ENCODE results near the gene ZBTB7C. TPM values are rescaled to one million over a fixed set of nuclear protein-coding genes. Genes with fewer than 3 reads are reported as not detected.

ZBTB7C gene
- total RNA-seq, 2 experiments from 2014 or later = 0.04 to 0.06 TPM

GRCh38 chr18:48058486-48058885, 350.7 kb downstream of the ZBTB7C start:
- POLR2A ChIA-PET = no interaction called here
- CTCF ChIA-PET = no interaction called here

DNA sequence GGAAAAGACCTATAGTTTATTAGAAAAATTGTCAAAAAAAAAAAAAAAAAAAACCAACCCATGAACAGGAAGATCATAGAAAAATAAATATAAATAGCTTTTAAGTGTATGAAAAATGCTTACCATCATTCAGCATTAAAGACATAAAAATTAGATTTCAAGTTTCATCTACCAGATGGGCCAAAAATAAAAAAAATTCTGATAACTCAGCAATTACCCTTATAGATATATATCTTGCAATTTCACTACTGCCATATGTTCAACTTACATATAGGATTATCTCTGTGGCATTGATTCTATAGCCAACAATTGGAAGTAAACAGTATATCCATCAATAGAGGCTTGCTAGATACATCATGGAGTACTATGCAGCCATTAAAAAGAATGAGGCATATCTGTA, 352.2 kb downstream of the ZBTB7C start:
- POLR2A ChIA-PET = no interaction called here
- CTCF ChIA-PET = no interaction called here

DNA sequence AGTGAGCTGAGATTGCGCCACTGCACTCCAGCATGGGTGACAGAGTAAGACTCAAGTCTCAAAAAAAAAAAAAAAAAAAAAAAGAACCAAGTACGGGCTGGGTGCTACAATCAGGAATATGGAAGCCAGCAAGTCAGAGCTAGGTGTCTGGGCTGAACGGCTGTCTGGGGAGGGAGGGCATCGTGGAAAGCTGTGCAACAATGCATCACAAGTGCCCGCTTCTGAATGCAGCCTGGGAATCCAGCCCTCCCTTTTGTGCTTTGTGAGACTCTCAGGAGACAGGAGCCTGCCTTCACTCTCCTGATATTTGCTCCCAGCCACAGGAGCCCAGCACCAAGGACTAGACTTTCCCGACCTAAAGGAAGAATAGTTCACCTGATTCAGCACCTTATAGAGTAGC, 353.8 kb downstream of the ZBTB7C start:
- POLR2A ChIA-PET = no interaction called here
- CTCF ChIA-PET = interaction anchor here (0.6 kb wide), 1 partner anchor 1408 kb away, joined by 3 read pairs; no protein-coding TSS in a partner anchor

DNA sequence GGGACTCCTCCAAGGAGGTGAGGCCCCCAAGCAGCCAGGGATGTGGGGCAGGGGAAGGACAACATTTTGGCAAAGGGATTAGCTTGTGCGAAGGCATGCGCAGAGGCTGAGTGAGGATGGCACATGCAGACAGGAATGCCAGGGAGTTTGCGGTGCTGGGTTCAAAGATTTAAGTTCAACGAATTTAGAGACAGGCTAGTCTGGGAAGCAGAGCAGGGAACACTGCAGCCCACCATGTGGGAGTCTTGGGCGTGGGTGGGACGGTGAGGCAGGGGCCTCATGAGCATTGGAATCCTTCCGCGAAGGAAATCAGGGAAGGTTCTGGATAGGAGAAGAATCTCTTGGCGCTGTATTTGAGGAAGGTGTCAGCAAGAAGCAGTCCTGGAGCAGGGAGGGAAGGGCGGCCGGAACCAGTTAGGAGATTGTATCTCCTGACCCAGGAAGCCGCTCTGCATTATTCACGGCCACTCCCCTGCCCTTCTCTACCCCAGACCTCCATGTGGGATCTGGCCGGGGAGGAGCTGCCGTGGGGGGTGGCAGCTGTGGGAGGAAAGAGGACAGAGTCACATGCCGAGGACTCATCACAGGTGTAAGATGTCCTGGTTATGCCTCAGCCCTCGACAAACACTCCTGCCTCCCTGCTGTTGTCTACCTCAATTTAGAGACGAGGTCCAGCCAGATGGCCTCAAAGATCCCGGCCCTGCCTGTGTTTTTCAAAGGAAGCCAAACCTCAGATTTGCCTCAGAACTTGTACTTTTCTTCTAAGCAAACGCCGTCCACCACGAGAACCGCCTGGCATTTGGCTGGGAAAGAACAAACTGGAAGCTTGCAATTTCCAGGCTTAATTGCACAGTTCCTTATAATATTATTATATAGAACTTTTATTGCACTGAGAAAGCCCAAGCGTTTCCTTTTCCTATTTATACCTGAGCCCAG, 355.0 kb downstream of the ZBTB7C start:
- ChIA-PET POLR2A (no interaction called here), CTCF (no interaction called here)

DNA sequence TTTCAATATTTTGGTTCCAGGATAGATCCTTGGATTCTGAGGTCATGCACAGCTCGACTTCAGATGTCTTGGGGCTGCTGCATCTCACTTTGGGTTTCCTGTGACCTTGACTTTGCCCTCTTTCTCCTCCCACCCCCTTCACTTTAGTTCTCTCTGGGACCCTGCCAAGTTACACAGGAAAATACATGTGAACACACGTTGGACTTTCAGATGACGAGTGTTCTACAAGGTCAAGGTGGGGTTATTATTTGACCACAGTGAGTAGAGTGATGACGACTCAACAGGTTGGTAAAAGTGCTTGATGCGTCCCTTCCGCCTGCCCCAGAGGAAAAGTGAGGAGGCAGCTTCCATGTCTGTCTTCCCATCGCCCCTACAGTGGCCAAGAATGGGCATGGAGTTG, 356.3 kb downstream of the ZBTB7C start:
- CTCF ChIA-PET = no interaction called here
- POLR2A ChIA-PET = no interaction called here

GRCh38 chr18:48051945-48052840, 357.0 kb downstream of the ZBTB7C start:
- CTCF ChIA-PET = no interaction called here
- POLR2A ChIA-PET = no interaction called here

GRCh38 chr18:48050176-48050575, 359.0 kb downstream of the ZBTB7C start:
- POLR2A ChIA-PET = no interaction called here
- CTCF ChIA-PET = no interaction called here

- CTCF ChIA-PET = no interaction called here
- POLR2A ChIA-PET = no interaction called here
Observed at GRCh38 chr18:48049757-48050156, 359.4 kb downstream of the ZBTB7C start.

DNA sequence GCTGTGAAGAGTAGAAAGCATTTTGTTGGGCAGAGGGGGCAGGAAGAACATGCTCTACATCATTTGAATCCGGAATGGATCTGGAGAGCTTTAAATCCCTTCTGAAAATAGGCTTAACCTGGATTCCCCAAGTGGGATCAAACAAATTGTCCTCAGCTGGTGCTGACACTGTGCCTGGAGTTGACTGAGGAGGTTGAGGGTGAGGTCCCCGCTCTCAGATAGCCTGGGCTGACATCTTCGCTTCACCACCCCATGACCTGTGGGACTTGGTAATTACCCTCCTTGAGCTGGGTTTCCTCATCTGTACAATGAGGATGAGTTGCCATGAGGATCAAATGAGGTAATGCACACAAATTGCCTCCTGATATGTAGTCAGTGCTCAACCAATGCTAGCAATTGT, 360.9 kb downstream of the ZBTB7C start:
- POLR2A ChIA-PET = no interaction called here
- CTCF ChIA-PET = no interaction called here

DNA sequence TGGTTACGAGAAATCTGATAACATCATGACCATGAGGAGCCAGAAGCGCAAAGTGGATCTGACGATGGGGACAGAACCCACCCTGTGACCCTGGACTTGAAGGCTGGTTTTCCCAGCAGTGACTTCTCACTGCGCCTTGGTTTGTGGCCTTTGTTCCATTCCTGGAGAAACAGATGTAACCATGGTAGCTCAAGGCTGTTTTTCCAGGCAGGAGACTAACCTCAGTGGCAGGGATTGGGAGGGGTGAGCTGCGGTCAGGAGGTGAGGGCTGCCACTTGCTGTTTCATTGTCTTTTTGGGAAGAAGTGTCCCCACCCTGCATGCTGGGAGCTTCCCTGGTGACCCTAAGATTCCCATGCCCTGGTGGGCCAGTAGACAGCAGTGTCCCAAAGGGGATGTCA, 362.3 kb downstream of the ZBTB7C start:
- ChIA-PET POLR2A (no interaction called here), CTCF (no interaction called here)

DNA sequence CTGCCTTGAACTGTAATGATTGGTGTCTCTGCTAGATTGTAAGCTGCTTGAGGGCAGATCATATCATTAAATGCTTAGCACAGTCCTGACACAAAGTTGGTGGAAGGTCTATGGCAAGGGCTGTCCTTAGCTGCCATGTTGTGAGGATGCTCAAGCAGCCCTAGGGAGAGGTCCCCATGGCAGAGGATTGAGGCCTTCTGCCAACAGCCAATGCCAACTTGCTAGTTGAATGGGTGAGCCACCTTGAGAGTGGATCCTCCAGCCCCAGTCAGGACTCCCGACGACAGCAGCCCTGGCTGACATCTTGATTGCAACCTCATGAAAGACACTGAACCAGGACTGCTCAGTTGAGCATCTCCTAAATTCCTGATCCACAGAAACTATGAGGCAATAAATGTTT, 363.4 kb downstream of the ZBTB7C start:
- CTCF ChIA-PET = no interaction called here
- POLR2A ChIA-PET = no interaction called here

DNA sequence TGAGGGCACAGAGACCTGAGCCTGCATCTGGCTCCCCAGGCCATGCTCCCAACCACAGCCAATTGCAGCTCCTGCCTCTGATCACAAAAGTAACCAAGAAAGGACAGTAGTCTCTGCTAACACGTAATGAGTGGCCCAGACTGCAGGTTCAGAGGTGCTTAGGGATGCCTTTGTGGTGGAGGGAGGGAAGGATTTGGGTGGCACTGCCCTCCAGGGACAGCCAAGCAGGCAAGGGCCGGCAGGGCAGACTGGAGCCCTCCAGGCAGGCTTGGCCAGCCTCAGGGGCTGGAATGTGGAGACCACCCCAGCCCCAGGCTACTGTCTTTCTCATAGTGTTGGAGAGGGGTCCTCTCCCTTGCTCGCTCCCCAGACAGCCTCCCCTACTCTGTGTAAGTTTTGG, 364.2 kb downstream of the ZBTB7C start:
- POLR2A ChIA-PET = no interaction called here
- CTCF ChIA-PET = no interaction called here

- POLR2A ChIA-PET = no interaction called here
- CTCF ChIA-PET = no interaction called here
Observed at GRCh38 chr18:48043166-48043565, 366.0 kb downstream of the ZBTB7C start.

DNA sequence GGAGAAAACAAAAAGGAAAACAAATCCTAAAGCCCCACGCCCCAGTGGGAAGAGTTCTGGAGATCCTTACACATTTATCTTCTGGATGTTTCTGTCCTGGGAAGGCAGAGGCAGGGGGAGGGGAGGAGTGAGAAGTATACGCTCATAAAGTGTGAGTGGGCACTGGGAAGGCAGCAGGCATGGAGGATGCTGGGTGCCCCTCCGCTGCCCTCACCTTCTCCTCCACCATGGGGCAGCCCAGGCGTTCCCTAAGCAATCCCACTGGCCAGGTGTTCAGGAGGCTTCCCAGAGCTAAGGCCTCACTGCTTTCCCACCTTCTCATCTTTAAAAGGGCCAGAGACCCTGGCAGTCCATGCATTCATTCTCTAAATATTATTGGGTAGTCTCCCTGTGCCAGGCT, 366.8 kb downstream of the ZBTB7C start:
- POLR2A ChIA-PET = no interaction called here
- CTCF ChIA-PET = no interaction called here

GRCh38 chr18:48040457-48041110, 368.6 kb downstream of the ZBTB7C start:
- ChIA-PET CTCF (no interaction called here), POLR2A (no interaction called here)

- ChIA-PET CTCF (no interaction called here), POLR2A (no interaction called here)
Observed at GRCh38 chr18:48039769-48040215, 369.4 kb downstream of the ZBTB7C start.

DNA sequence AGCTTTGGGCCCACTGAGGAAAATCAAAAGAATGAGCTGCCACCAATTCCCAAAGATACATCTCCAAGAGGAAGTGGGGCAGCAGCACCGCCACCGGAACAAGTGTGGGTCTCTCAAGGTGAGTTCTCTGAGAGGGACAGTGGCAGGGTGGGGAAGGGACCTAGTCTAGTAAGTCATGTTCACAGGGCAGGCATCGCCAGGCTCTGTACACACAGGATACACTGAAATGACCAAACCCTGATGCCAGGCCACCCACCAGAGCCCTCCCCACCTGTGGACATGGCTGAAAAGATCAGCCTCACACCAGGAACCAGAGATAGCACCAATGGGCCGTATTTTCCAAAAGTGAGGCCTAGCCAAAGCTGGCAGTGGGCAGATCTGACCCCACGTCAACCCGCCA, 370.5 kb downstream of the ZBTB7C start:
- CTCF ChIA-PET = no interaction called here
- POLR2A ChIA-PET = no interaction called here

DNA sequence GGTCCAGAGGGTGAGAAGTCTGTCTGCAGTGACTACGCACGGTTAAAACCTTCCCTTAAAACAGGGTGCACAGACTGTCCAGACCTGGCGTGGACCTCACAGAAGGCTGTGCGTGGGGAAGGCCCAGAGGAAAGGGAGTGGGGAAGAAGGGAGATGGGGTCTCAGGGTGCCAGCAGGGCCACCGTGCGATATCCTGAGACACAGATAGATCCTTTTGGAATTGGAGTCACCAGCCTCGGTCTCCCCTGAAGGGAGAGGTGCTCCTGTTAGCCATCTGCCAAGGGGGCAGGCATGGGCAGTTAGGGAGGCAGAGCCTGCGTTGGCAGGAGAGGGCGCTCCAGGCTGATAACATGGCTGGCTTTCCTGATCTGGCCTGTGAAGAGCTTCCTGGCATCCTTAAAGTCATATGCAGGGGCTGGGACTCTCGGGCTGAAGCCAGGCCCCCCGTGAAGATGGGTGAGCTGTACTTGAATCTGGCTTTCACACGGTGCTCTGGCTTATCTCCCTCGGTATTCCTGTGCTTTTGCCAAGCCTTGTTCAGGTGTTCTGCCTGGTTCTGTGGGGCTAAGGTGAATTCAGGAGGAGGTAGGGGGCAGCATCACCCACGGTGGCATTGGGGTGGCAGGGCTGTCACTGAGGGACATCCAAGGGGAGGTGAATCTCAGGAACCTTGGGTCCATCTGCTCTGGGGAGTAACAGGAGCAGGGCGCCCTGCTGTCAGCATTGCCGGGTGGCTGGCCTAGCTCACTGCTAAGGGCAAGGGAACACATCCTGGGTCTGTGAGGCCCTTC, 371.5 kb downstream of the ZBTB7C start:
- ChIA-PET CTCF (interaction anchor here (0.6 kb wide), 2 partner anchors 150 to 250 kb away, joined by 3 to 4 read pairs; no protein-coding TSS in a partner anchor), POLR2A (no interaction called here)

GRCh38 chr18:48036641-48037421, 372.4 kb downstream of the ZBTB7C start:
- ChIA-PET CTCF (interaction anchor here (0.6 kb wide), 1 partner anchor 151 kb away, joined by 4 read pairs; no protein-coding TSS in a partner anchor), POLR2A (no interaction called here)
